DLD1 (cell line): Measurements from ENCODE around the gene FITM1.

ENCODE experiments used
- in situ Hi-C: cut with HindIII; loops from 2 replicates; pipeline ENCODE4 v1.10.0; 2017; ENCODE audit warnings: low sequenced_read_pairs

FITM1 gene, protein sequence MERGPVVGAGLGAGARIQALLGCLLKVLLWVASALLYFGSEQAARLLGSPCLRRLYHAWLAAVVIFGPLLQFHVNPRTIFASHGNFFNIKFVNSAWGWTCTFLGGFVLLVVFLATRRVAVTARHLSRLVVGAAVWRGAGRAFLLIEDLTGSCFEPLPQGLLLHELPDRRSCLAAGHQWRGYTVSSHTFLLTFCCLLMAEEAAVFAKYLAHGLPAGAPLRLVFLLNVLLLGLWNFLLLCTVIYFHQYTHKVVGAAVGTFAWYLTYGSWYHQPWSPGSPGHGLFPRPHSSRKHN

DNA sequence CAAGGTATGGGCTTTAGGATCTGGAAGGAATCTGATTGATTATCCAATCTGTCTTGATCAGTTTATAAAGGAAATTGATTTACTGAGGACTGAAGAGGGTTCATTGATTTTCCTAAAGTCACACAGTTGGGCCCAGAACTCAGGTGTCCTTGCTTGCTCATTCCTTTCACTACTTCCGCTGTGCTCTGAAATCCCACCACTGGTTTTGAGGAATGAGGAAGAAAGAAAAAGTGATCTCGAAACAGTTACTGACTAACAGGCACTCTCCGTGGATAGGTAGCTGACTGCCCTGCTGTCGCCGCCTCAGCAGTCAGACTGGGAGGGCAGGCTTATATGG, at the start of gene FITM1:
FITM1 (plus strand) TSS at position 280 of the 337 bp plus-strand sequence. CDS start 905 bp downstream, outside the sequence.
- in situ Hi-C loops, result no loop called here

DNA sequence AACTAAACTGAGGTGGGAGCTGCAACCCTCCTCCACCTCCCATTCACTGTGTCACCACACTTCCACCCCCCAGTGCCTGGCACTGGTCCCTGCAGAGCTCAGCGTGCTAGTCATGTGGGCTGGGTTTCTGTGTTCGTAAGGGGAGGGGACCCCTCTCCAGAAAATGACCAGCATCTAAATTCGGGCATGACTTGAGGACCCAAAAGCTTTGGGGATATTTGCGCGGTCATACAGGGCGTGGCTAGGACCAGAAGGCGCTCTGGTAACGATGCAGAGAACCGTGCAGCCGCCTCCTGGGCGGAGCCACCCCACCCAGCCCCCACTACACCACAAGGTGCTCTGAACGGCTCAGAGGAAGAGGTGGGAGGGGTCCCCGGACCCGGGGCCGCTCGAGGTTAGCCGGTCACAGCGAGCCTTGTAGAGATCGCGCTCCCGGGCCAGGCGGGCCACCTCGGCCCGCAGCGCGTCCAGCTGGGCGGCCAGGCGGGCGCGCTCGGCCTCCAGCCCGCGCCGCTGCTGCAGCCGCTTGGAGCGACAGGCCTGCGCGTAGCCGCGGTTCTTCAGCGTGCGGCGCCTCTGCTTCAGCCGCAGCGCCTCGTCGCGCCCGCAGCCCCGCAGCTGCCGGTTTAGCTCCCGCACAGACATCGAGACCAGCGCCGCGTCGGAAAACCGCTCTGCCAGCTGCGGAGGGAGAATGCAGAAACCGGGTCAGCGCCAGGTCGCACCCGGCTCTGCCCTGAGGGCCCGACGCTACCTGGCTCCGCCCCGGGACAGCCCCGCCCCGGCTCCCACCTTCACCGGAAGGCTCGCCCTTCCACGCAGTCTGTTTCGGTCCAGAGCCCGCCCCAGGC, 49.3 kb upstream of the FITM1 start:
- in situ Hi-C loops, result no loop called here

DNA sequence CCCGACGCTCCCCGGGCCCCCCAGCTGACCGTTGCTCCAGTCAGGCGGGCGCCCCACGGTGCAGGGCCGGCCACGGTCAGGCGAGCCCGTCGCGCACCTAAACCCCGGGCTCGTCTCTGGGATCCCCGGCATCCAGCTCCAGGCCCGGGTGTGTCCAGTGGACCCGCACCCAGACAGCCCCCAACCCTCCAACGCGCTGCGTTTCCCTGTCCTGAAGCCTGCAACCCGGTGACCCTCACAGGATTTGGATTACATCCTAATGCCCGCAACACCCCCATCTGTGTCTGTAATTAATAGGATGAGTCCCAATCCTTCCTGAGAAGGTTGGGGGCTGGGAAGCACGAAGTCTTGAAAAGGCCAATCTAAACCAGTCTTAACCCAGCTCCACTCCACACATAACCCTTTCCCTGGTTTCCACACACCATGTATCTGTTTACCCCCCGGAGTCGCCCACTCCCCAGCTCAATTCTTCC, 48.7 kb upstream of the FITM1 start:
- in situ Hi-C loops, result no loop called here

DNA sequence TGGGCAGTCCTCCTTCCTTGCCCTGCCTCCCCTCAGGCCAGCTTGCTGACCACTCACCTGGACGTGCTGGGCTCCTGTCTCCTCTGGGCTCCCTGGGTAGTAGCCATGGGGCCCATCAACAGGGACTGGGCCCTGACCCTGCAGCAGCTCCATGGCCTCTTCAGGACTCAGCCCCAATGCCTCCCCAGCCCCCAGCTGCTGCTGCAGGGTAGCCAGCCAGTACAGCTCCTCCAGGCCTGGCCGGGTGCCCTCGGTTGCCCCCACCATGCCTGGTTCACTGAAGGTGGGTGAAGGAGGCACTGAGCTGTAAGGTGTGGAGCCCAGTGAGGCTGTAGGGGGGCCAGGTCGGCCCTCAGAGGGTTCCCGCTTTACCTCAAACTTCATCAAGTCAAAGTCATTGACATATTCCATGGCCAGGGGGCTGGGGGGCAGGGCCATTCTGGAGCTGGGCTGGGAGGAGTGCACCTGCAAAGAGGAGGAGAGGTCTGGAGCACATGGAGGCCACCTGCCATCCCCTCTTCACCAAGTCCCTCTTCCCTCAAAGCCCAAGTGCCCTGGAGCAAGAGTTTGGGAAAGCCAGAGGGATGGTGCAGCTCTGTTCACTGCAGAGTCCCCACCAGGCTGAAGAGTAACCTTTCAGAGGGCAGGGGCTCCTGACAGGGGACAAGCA, 47.9 kb upstream of the FITM1 start:
- in situ Hi-C loops, result no loop called here

DNA sequence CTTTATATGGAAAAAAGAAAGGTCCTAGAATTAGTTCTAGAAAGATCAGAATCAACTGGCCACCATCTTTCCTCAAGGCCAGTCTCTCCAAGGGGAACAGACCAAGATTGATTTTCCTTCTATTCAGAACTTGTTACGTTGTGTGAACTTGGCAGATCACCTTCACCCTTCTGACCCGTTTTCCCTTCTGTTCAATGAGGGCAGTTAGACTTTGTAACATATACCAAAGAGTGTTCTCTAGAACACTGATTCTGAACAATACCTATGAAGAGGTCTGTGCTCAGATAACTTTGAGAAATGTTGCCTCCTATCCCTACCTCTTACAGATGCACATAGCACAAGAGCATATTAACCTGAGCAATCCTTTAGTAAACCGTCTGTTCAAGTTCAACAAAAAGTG, 47.0 kb upstream of the FITM1 start:
- in situ Hi-C loops, result no loop called here

DNA sequence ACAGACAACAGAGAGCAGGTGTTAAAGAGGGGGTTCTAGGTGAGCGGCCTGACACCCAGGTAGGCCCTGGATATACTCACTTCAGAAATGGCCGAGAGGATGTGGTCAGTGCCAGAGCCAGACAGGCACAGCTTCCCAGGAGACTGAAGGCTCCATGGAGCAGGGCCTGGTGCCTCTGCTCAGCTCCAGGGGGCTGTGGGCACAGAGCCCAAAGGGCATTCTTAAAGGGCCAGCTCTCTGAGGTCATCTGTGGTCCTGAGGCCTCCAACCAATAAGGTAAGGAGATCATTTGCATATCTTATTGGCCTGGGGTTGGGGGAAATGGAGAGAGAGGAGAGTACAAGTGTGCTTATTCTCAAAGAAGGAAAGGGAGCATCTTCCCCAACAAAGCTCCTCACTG, 46.0 kb upstream of the FITM1 start:
- in situ Hi-C loops, result no loop called here

DNA sequence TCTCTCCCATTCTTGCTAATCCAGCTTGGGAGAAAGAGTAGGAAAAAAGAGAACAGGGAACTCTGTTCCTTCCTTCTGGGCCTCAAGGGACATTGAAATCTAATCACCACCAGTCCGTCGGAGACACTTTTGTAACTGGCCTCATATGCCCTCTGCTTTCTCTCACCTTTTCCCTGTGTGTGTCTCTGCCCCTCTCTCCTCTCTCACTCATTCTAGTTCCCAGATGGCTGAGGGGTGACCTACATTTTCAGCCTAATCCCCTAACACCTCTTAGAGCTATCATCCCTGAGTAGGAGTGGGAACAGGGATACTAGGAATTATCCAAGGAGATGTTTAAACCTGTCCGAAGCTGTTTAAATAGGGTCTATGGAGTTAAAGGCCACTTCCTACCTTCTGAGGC, 45.2 kb upstream of the FITM1 start:
- in situ Hi-C loops, result no loop called here

DNA sequence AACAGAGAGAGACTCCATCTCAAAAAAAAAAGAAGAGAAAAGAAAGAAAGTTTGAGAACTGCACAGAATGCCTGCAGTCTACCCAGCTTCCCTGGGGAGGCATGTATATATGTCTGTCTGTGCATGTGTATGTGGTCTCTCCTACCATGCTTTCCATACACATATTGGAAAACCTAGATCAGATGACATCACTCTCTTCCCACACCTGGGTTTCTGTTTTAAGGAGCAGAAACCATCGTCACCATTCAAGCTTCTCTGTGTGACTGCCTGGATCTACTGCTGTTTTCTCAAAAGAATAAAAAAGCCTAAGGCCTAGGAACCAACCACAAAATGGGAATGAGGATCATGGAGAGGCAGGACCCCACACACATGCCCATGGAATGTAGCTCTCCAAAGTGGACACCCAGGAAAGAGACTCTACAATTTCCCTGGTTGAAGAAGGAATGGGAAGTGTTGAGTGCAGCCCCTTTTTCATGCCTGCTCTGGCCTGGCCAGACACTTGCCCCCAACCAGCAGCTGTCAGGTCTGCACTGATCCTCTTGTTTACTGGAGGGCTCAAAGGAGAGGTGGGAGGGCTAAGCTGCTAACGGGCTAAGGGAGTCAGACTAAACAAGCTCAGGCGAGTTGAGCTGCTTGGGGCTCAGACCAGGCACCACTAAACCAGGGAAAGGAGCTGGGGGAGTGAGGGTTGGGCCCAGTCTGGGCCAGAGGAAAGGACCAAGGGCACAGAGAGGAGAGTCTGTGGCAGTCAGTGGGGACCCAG, 44.1 kb upstream of the FITM1 start:
- in situ Hi-C loops, result no loop called here

DNA sequence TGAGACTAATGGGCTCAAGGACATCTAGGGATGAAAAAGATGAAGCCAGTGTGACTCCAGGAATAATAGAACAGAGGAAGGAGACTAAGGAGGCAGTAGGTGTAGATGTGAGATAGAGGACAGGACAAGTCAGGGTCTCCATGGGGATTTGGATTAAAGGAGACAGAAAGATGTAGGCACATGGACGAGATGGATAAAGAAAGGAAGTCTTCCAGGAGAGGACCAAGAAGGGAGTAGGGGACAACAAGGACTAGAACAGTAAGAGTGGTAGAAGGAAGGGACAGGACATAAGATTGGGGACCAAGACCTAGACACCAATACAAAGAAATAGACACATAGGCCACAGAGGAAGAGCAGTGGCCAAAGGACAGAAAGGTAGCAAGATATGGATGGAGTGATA, 43.5 kb upstream of the FITM1 start:
- in situ Hi-C loops, result no loop called here

DNA sequence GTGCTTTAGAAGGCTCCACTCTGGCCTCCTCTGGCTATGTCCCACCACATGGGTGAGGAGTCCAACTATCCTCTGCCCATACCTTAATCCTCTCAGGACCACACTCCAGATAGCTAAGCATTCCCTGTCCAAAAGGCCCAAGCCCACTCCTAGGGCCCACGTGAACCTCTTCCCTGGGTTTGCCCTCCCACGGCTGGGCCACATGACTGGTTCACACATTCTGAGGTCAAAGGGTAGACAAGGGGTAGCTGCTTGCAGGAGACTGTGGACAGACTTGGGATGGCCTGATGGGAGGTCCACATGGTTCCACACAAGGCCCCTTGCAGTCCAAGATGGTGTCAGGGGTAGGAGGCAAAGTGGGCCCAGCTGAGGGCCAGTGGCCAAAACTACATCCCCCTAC, 42.4 kb upstream of the FITM1 start:
- in situ Hi-C loops, result no loop called here

DNA sequence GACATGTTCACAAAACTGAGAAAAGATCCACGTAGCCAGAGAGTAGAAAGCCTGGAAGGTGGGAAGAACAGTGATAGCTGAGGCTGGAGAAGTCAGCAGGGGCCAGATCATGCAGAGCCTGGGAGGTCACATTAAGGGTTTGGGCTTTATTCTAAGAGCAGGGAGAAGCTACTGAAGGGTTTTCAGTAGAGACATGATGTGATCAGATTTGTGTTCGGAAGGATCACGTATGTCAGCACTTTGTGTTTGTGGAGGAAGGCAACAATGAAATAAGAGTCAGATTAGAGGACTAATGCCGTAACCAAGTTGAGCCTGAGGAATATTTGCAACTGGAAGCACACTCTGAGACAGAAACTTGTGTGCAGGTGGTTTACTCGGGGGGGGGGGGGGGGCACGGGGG, 40.6 kb upstream of the FITM1 start:
- in situ Hi-C loops, result no loop called here

DNA sequence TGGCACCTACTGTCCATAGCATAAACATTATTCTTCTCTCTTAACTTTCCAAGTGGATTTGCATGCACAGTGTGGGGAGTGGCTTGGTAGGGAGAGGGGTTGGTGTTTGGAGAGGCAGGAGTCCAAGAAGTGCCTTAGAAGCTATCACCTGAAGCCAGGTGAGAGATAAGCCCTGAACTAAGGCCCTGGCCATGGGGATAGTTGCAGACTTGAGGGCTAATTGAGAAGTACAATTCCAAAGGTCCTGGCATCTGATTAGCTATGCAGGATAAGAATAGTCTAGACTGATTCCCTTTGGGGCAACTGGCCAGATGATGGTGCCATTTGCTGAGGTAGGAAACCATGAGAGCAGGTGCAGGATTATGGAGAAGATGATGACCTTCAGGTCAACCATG, 38.4 kb upstream of the FITM1 start:
- in situ Hi-C loops, result no loop called here

DNA sequence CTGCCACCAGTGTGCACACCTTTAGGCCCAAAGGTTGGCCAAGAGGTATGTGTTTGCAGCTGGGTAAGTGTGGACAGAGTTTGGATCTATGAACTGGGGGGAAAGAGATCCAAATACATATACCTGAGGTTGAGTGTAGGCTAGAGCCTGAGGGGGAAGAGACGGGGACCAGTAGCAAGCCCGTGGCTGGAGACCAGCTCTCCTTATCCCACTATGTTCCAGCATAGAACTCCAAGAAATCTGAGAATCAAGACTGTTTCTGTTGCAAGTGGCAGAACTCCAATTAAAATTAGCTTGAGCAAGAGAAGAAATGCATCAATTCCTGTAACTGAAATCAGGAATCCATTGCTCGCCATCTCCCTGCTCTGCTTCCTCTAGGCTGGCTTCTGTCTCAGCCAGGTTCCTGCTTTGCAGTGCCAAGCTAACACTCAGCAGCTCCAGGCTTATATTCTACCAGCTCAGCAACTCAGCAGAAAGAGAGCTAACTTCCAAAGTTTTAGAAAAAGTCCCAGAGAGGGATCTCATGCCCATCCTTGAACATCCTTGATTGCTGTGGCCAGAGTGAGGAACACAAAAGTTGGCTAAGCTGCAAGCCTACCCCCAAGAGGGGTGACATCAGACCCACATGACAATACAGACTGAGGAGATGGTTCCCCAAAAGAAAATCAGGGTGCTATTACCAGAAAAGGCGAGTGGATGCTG, 37.8 kb upstream of the FITM1 start:
- in situ Hi-C loops, result no loop called here

DNA sequence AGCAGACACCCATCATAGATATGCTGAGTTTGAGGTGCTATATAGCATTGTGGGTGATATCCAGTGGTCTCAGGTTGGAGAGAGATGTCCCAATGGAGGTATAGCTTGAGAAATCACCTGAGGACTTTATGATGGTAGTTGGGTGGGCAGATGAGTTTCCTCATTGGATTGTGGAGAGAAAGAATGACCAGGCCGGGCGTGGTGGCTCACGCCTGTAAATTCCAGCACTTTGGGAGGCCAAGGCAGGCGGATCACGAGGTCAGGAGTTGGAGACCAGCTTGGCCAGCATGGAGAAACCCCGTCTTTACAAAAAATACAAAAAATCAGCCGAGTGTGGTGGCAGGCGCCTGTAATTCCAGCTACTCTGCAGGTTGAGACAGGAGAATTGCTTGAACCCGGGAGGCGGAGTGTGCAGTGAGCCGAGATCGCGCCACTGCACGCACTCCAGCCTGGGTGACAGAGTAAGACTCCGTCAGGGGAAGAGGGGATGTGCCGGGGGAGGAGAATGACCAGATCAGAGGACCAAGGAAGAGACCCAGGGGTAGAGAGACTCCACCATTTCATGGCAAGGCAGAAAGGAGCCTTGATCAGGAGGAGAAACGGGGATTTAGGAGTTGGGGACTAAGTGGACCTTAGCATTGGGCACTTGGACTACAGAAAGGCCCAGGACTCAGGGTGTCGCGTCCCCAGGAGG, 37.1 kb upstream of the FITM1 start:
- in situ Hi-C loops, result no loop called here

DNA sequence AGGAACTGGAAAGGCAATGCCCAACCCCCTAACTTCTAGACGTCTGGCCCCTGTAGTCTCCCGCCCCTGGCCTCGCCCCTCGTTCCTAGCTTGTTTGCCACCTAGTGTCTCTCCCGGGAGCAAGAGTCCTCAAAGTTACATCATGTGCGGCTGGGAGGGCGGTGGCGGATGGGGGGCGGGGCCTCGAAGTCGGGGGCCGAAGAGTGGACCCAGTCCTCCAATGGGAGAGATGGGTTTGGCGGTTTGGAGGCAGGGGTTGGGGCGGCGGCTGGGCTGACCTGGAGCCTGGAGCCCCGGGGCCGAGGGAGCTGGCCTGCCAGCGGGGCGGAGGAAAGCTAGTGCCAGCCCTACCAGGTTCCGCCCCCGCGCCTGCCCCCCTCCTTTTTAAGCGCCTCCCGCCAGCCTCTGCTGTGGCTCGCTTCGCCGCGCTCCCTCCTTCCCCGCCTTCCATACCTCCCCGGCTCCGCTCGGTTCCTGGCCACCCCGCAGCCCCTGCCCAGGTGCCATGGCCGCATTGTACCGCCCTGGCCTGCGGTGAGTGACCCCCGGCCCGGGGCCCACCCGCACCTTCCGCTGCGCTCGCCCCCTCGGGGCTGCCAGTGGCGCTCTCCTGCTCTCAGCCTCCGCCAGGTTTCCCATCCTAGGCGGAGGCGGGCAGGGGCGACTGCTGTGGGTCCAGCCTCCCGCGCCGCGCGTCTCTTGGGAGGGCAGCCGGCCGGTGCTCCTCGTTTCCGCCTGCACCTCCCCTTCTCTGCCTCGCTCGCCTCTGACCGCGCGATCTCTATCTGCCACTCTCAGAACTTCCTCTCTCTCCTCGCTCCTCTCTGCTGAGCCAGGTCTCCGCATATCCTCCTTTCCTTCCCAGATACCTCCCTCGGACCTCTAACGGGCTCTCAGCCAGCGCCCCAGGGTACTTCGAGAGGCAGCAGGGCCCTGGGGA, 36.3 kb upstream of the FITM1 start, which contains the start of gene PCK2:
PCK2 (plus strand) TSS at position 411 of the 940 bp plus-strand sequence; CDS start at position 506, 95 bp downstream.
- in situ Hi-C loops, result no loop called here

DNA sequence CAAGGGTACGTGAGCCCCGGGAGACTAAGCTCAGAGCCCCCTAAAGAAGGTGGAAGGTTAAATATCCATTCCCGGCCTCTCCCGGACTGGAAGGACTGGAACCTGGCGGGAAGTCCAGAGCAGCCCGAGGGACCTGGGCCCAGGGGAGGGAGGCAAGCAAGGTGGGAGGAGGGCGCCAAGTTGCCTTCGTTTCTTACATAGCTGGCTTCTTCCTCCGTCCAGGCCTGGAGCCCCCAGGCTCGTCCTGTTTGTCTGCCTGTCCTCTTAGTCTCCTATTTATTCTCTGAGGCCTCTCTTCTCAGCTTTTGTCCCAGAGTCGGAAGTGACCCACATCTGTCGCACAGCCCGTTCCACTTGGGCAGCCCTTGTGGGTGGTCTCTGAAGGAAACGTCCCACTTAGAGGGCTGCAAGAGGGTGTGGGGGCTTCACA, 35.6 kb upstream of the FITM1 start:
- in situ Hi-C loops, result no loop called here

DNA sequence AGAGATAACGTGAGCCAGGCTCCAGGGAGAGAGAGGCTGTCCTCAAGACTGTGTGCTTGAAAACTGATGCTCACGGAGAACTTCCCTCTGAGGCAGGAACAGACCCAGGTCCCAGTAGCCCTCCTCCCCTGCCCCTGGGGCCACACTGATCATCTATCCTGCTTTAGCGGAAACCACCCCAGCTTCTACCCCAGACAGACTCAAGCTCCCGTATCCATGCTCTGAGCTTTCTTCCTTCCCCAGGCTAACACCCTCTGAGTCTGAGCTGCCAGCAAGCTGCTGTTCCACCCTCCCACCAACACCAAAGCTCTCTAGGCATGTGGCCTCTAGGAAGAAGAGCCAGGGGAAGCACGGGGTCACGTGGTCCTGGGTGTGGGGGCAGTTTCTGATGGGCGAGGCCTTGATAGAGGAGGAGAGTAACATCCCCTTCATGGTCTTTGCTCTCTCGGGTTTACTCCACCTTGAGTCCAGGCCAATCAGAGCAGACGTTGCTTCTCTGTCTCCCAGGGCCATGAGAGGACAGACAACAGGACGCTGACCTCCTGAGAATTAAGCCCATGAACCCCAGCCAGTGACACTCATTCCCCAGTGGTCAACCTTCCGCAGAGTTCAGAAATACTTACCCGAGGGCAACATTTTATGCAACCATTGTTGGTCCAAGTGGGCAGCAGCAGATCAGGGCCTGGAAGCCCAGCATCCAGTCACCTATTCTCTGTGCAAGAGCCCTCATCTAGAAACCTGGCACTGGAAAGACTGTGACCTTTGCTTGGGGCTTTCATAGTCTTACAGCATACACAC, 35.0 kb upstream of the FITM1 start:
- in situ Hi-C loops, result no loop called here
